HCT116 (cell line): Measurements from ENCODE around the gene NKX6-1. TPM values are rescaled to one million over a fixed set of nuclear protein-coding genes. Genes with fewer than 3 reads are reported as not detected.

ENCODE experiments used
- ATAC-seq: fragments of 200-7000 bp; cut with Tn5 transposase; 2 replicates; pipeline ENCODE4 v1.9.1; 2020; ENCODE audit warnings: mild to moderate bottlenecking, moderate library complexity
- BruUV-seq: library from RNA; stranded (reverse); fragments of 400-500 nt; replicated peaks from 2 replicates; lab custom pipeline; 2021; lab: Mats Ljungman, UMichigan
- CTCF ChIA-PET: fragments of 300-600 bp; sonication (Branson Sonifier 250); formaldehyde crosslinking; loops from one replicate; lab custom pipeline; 2021; ENCODE audit warnings: antibody characterized with exemption; lab: Charles Lee
- POLR2A ChIA-PET: fragments of 300-600, 350-600 bp; sonication (Branson Sonifier 250); formaldehyde crosslinking; loops from one replicate; lab custom pipeline; 2021; ENCODE audit warnings: antibody characterized with exemption; lab: Charles Lee
- RAD21 ChIA-PET, 2 experiments: fragments of 300-600 bp; sonication (Branson Sonifier 250); formaldehyde crosslinking; loops; one replicate each; lab custom pipeline; 2023; ENCODE audit warnings: low total read pairs in 2 of 2; ENCODE audit not compliant: uncharacterized antibody in 2 of 2, unreplicated experiment in 2 of 2, low non-redundant PET in 1 of 2; lab: Charles Lee
- DNase-seq: peaks from one replicate; pipeline ENCODE4 v3.0.0-alpha.2; 2010; ENCODE audit warnings: low read depth, low spot score
- H2AFZ ChIP-seq: fragments of 200-600 bp; shearing (Covaris generic), sonication (generic); 2 replicates; pipeline ENCODE4 v1.6.1; 2017; ENCODE audit warnings: low read depth, mixed run types, mixed read lengths, antibody characterized with exemption, low read length; ENCODE audit not compliant: poor library complexity, severe bottlenecking
- H3K27ac ChIP-seq: 2 replicates; pipeline ENCODE4 v1.5.1; 2012; ENCODE audit warnings: low read depth, low read length
- H3K27me3 ChIP-seq: fragments of 200-600 bp; sonication (generic); 2 replicates; pipeline ENCODE4 v1.6.1; 2016; ENCODE audit warnings: mixed run types, low read length, mixed read lengths; ENCODE audit not compliant: insufficient read depth
- H3K36me3 ChIP-seq, 2 experiments: fragments of 200-500 bp in 1 of 2; fragments of 200-600 bp in 1 of 2; sonication (Bioruptor generic) in 1 of 2; sonication (generic) in 1 of 2; 2 replicates each; pipeline versions ENCODE4 v1.5.1 to v1.6.1; 2014 to 2016; ENCODE audit warnings: low read length in 2 of 2, inconsistent platforms in 1 of 2, mixed read lengths in 1 of 2, mixed run types in 1 of 2; ENCODE audit not compliant: insufficient read depth in 2 of 2, control insufficient read depth in 1 of 2
- H3K4me1 ChIP-seq, 2 experiments: fragments of 200-600 bp in 1 of 2; sonication (generic) in 1 of 2; 2 replicates each; pipeline versions ENCODE4 v1.5.1 to v1.6.1; 2012 to 2017; ENCODE audit warnings: low read length in 2 of 2, inconsistent platforms in 1 of 2, mild to moderate bottlenecking in 1 of 2, mixed read lengths in 1 of 2, mixed run types in 1 of 2, moderate library complexity in 1 of 2; ENCODE audit not compliant: insufficient read depth in 2 of 2, control insufficient read depth in 1 of 2
- H3K4me2 ChIP-seq: fragments of 200-600 bp; sonication (generic); 2 replicates; pipeline ENCODE4 v1.6.1; 2017; ENCODE audit warnings: mixed run types, low read length, mixed read lengths
- H3K4me3 ChIP-seq, 2 experiments: fragments of 200-600 bp in 1 of 2; sonication (generic) in 1 of 2; replicated peaks in 1 of 2; 2 replicates each; pipeline ENCODE4 v1.5.1; 2011 to 2016; ENCODE audit warnings: low read length in 2 of 2, control low read depth in 1 of 2, low read depth in 1 of 2, mild to moderate bottlenecking in 1 of 2, mixed read lengths in 1 of 2, mixed run types in 1 of 2
- H3K79me2 ChIP-seq: fragments of 200-600 bp; sonication (generic); 2 replicates; pipeline ENCODE4 v1.6.1; 2017; ENCODE audit warnings: mild to moderate bottlenecking, mixed run types, low read length, moderate library complexity, mixed read lengths; ENCODE audit not compliant: insufficient read depth
- H3K9ac ChIP-seq: fragments of 200-600 bp; sonication (generic); 2 replicates; pipeline ENCODE4 v1.6.1; 2016; ENCODE audit warnings: low read length, mixed read lengths
- H3K9me2 ChIP-seq: fragments of 200-600 bp; sonication (generic), shearing (Covaris generic); 2 replicates; pipeline ENCODE4 v1.6.1; 2017; ENCODE audit warnings: mixed run types, mild to moderate bottlenecking, moderate library complexity; ENCODE audit not compliant: insufficient read depth
- H3K9me3 ChIP-seq, 2 experiments: fragments of 200-500 bp in 1 of 2; fragments of 200-600 bp in 1 of 2; sonication (Bioruptor generic) in 1 of 2; sonication (generic) in 1 of 2; 2 replicates each; pipeline ENCODE4 v1.6.1; 2014 to 2017; ENCODE audit warnings: low read length in 2 of 2, mixed read lengths in 2 of 2, inconsistent platforms in 1 of 2, low read depth in 1 of 2, mild to moderate bottlenecking in 1 of 2, mixed run types in 1 of 2, moderate library complexity in 1 of 2; ENCODE audit not compliant: control insufficient read depth in 1 of 2, insufficient read depth in 1 of 2
- H4K20me1 ChIP-seq: fragments of 200-600 bp; sonication (generic), shearing (Covaris generic); 2 replicates; pipeline ENCODE4 v1.6.1; 2017; ENCODE audit warnings: mixed run types, mild to moderate bottlenecking, moderate library complexity; ENCODE audit not compliant: insufficient read depth
- EGR1 ChIP-seq: IDR thresholded peaks from 2 replicates; pipeline ENCODE4 v1.6.1; 2012; ENCODE audit warnings: low read depth
- JUND ChIP-seq: IDR thresholded peaks from 2 replicates; pipeline ENCODE4 v1.6.1; 2012
- REST ChIP-seq: IDR thresholded peaks from 2 replicates; pipeline ENCODE4 v1.6.1; 2012; ENCODE audit warnings: low read depth
- SRF ChIP-seq: IDR thresholded peaks from 2 replicates; pipeline ENCODE4 v1.6.1; 2012; ENCODE audit warnings: low read depth
- TCF7L2 ChIP-seq: IDR thresholded peaks from 2 replicates; pipeline ENCODE4 v1.7.0; 2011; ENCODE audit warnings: borderline replicate concordance, inconsistent platforms; ENCODE audit not compliant: insufficient read depth, insufficient read length; ENCODE audit errors: extremely low read depth
- YY1 ChIP-seq: IDR thresholded peaks from 2 replicates; pipeline ENCODE4 v1.6.1; 2011; ENCODE audit warnings: low read length, low read depth, moderate library complexity, mild to moderate bottlenecking; ENCODE audit not compliant: insufficient replicate concordance; ENCODE audit errors: extremely low read depth
- intact Hi-C: fragments of 100-400 bp; cut with micrococcal nuclease; formaldehyde crosslinking; loops from 2 replicates; pipeline ENCODE4 v1.10.0; 2022
- total RNA-seq: library from RNA; stranded (reverse); gene quantifications from one replicate; pipeline ENCODE4 v1.2.1, GENCODE V29; 2021; ENCODE audit not compliant: unreplicated experiment

NKX6-1 gene
- total RNA-seq, 1 experiment from 2014 or later, result 4.2 TPM

- Histone ChIP-seq H3K9ac (peak overlapping the region; percentile 66), H3K36me3 (peaks cover 0 to 3% of the 10 kb centered on the region in 2 experiments; a peak in 1 of 4 replicates), H4K20me1 (no peaks in the 10 kb centered on the region), H3K9me2 (no peaks in the 10 kb centered on the region), H3K27me3 (no peaks in the 10 kb centered on the region), H3K9me3 (no peaks in the 10 kb centered on the region), H2AFZ (peak overlapping the region; percentile 92), H3K4me3 (peak overlapping the region; percentile 61 to 83), H3K27ac (peak overlapping the region; percentile 56; the same call in 1 of the 2 replicates), H3K4me2 (peak overlapping the region; percentile 99), H3K79me2 (no peaks in the 10 kb centered on the region), H3K4me1 (peaks cover 0 to 14% of the 10 kb centered on the region in 2 experiments; a peak in 1 of 4 replicates)
- ATAC-seq (peak; percentile 29), DNase-seq (peak; percentile 8)
- CTCF ChIA-PET, result interaction anchor here (1.0 kb wide), 1 partner anchor 853 kb away, joined by 3 read pairs; no protein-coding TSS in a partner anchor
- POLR2A ChIA-PET, result no interaction called here
- TF ChIP-seq JUND (no peak), SRF (no peak), EGR1 (peak; percentile 80), REST (no peak), TCF7L2 (peak; percentile 70), YY1 (no peak)
- intact Hi-C loops, result no loop called here
- RAD21 ChIA-PET, result interaction anchor here in 1 of 2 experiments (0.6 kb wide), 1 partner anchor 21 kb away, joined by 3 read pairs; no protein-coding TSS in a partner anchor
- BruUV-seq, result no TSS peak
Observed at GRCh38 chr4:84498203-84498934, 723 bp downstream of the NKX6-1 start.
